COR-L47 (cell line): Measurements from ENCODE around the gene SNAP47.

ENCODE experiments used
- DNase-seq: peaks from one replicate; lab custom pipeline; 2025; lab: John Stamatoyannopoulos, UW

Gene SNAP47

GRCh38 chr1:227785805-227786671, 50.8 kb downstream of the SNAP47 start:
- DNase-seq, result no peak

GRCh38 chr1:227786673-227787512, 51.7 kb downstream of the SNAP47 start:
- DNase-seq, result no peak

GRCh38 chr1:227787513-227788270, 52.5 kb downstream of the SNAP47 start:
- DNase-seq, result peak; percentile 94

DNA sequence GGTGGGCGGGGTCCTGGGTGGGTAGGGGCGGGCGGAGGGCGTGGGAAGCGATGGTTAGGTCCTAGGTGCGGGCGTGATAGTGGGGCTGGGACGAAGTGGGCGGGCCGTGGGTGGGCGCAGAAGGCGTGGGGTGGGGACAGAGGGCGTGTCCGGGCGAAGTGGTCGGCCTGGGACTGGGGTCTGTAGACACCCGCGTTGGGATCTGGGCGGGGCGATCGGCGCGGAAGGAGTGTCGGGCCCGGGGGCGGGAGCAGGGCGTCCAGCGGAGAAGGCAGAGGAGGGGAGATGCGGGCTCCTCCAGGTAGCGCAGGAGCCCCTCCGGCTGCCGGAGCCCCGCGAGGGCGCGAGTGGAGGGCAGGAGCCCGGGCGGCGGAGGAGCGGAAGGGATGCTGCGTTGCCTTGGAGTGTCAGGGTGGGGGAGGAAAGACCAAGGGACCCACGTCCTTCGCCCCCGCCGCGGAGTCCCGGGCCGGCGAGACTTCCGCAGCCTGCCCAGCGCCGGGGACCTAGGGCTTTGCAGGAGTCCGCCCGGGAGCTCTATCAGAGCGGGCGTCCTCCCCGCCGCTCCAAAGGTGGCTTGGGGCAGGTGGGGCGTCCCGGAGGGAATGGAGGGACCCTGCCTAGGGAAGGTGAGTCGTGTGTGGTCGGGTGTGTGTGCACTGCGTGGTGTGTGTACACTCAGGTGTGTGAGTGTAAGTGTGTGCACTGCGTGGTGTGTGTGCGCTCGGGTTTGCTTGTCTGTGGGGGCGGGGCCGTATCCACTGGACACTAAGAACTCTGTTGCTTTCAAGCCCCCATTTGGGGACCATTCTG, 53.2 kb downstream of the SNAP47 start:
- DNase-seq, result peak; percentile 72

GRCh38 chr1:227789084-227790033, 54.1 kb downstream of the SNAP47 start:
- DNase-seq, result no peak

GRCh38 chr1:227790034-227790400, 54.8 kb downstream of the SNAP47 start:
- no peak for DNase-seq

DNA sequence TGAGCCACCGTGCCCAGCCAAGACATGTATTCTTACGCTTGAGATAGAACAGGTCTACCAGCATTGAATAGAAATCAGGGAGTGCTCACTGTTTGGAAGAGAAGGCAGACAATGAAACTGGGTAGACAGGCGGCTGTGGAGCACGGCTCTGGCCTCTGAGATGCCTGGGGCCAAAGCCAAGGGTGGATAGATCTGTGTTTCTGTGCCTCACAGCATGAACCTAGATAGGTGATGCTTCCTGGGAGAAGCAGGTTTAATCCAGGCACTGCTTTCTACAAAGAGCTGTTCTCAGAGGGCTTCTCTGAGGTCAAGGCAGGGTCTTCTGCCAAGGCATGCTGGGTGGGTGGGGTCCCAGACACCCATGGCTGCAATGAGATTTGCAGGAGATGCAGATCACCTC, 55.6 kb downstream of the SNAP47 start:
- DNase-seq, result no peak

- DNase-seq, result no peak
Observed at GRCh38 chr1:227791425-227792143, 56.3 kb downstream of the SNAP47 start.

DNA sequence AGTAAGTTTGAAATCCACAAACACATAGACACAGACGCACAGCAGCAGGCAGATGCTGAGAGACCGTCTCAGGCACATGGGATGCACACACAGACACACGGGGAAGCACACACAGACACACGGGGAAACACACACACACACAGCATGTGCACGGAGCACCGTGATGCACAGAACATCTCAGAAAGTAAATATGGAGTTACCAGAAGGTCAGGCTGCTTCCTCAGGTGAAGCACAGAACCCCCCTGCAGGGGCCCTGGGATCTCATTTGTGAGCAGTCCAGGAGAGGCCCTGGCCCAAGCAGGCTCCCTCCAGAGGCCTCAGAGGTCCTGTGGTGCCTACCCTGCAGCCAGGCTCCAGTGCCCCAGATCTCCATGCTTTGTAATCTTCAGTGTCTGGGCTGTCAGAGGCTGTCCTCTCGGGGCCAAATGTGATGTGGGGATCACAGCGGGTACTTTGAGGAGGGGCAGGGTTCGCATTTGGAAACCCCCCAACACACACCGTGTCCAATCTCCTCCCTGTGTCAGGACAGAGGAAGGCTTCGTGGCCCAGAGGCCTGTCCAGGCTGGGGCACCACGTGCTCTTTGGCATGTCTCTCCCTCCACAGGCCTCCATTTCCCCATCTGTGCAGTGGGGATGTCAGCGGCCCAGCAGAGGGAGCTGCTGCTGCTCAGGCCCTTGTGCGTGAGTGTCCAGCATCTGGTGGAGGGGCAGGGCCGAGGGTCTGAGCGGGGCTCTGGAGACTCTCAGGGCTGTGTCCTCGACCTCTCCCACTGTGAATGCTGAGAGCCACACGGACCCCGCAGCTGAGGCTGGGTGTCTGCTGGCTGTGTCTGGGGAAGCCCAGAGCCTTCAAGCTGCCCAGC, 57.2 kb downstream of the SNAP47 start:
- DNase-seq, result no peak

GRCh38 chr1:227793079-227793947, 58.1 kb downstream of the SNAP47 start:
- no peak for DNase-seq

GRCh38 chr1:227793948-227794816, 58.9 kb downstream of the SNAP47 start:
- DNase-seq, result no peak

DNA sequence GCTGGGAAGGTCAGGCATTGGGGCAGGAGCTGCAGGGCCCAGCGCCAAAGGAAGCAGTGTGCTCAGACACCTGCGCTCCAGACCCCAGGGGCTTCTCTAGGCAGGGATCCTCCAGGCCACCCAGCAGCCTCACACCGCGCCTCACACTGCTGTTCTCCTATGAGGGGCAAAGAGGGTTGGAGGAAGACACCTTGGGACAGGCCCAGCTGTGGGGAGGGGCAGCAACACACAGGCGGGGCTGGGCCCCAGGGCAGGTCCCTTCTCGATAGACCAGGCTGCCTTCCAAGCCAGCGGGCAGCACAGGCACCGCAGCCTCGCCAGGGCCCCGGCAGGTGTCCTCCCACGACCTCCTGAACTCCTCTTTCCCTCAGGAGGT, 59.6 kb downstream of the SNAP47 start:
- DNase-seq, result no peak

DNA sequence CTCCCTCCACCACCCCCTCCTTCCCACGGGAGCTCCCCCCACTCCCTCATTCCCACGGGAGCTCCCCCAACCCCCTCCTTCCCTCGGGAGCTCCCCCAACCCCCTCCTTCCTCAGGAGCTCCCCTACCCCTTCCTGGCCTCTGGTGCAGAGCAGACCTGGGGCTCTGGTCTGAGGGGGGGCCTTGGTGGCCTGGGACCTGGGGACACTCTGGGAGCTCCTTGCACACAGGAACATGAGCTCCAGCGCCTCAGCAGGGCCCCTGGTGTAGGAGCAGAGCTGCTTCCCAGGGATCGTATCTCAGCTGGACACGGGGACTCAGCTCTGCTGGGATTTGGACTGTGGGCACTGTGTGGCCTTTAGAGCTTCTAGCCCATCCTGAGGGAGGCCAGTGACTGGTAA, 60.5 kb downstream of the SNAP47 start:
- DNase-seq, result no peak

DNA sequence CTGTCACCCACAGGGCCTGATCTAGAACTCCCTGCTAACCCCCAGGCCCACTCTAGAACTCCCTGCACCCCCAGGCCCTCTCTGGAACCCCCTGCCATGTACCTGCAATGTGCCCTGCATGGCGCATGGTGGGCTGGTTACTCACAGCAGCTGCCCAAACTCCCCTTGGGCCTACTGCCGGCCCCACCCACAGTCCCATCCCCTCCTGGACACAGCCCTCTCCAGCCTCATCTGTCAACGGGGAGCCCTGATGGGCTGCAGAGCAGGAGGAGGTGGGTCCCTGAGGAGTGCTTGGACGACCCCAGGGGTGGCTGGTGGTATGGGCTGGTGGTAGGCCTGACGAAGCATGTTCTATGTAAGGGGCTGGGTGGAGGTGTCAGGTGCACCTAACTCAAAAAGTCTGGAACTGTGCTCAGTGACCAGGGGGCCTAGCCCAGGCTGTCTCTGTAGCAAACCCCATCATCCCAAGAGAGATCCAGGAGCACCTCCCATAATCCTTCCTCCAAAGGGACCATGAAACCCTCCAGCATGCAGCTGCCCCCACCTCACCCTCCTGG, 61.2 kb downstream of the SNAP47 start:
- no peak for DNase-seq

DNA sequence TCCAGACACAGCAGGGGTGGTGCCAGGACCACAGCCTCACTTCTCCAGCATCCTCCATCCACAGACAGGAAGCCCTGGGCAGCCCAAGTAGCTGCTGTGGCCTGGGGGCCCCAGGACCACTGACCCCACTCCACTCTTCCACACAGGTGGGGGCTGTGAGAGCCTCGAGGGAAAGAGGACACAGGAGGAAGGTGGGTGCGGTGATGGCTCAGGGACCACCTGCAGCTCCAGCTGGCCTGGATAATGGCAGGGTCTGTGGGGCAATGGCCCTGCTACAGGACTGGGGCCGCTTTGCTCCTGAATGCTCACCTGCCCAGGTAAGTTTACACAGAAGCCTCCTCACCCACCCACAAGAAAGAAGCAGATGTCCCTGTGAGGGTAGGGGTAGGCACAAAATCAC, 61.9 kb downstream of the SNAP47 start:
- no peak for DNase-seq

- no peak for DNase-seq
Observed at GRCh38 chr1:227797625-227798024, 62.4 kb downstream of the SNAP47 start.
